GM12801 (cell line): ENCODE measurements around the gene CD79A.

Source experiments
- CTCF ChIP-seq: IDR thresholded peaks from one replicate; pipeline ENCODE4 v1.5.1; 2011; ENCODE audit warnings: control low read depth; ENCODE audit not compliant: insufficient read length; ENCODE audit errors: extremely low read depth

CD79A gene

GRCh38 chr19:41926028-41926762 lies 49.1 kb downstream of the CD79A start:
- no peak for TF ChIP-seq CTCF

- TF ChIP-seq CTCF = no peak
Measured at GRCh38 chr19:41926763-41927496, 49.9 kb downstream of the CD79A start.

- TF ChIP-seq CTCF = no peak
Measured at GRCh38 chr19:41927497-41928192, 50.6 kb downstream of the CD79A start.

- TF ChIP-seq CTCF = no peak
Measured at GRCh38 chr19:41928221-41928683, 51.2 kb downstream of the CD79A start, which contains the start of gene ERFL. Gene ERFL, minus strand, starts transcription at chr19:41928449. Its CDS starts 15,530 bp downstream, at chr19:41912919.

- no peak for TF ChIP-seq CTCF
Measured at GRCh38 chr19:41928754-41929535, 51.9 kb downstream of the CD79A start.

- TF ChIP-seq CTCF = no peak
Measured at GRCh38 chr19:41929536-41930071, 52.5 kb downstream of the CD79A start.

GRCh38 chr19:41930322-41930722 lies 53.2 kb downstream of the CD79A start:
- no peak for TF ChIP-seq CTCF
